Mammary epithelial cell (primary cell): Measurements from ENCODE around the gene SDR42E1.
"Not testable (repeated sequence)": the region's sequence is repeated elsewhere in the genome, so short reads cannot be mapped to it uniquely, and the experiment has no call there.

Source experiments
- CTCF ChIP-seq, 2 donors: IDR thresholded peaks in 1 of 2; conservative IDR thresholded peaks in 1 of 2; 2 replicates each; pipeline ENCODE4 v1.5.1; 2011 to 2012; ENCODE audit warnings: inconsistent platforms in 2 of 2, low read length in 2 of 2, mild to moderate bottlenecking in 2 of 2, control low read depth in 1 of 2, low read depth in 1 of 2; ENCODE audit not compliant: insufficient read depth in 1 of 2; ENCODE audit errors: extremely low read depth in 1 of 2
- EZH2 ChIP-seq: IDR thresholded peaks from 2 replicates; pipeline ENCODE4 v1.6.1; 2012; ENCODE audit warnings: low read length, inconsistent platforms, borderline replicate concordance

- not testable (repeated sequence) for TF ChIP-seq CTCF (conservative IDR thresholded peaks at IDR 0.05 in 1 of 2, IDR thresholded peaks at IDR 0.05 in 1 of 2; ENCODE audit: extremely low read depth in 1 of 2, insufficient read depth in 1 of 2, low read depth in 1 of 2, low read length in 2 of 2); EZH2
Observed at GRCh38 chr16:82009789-82010188, 1.5 kb downstream of the SDR42E1 start.
